Karpas-422 (cell line): ENCODE data around the gene INSR. TPM values are rescaled to one million over a fixed set of nuclear protein-coding genes. Genes with fewer than 3 reads are reported as not detected.
"Not testable (repeated sequence)": the region's sequence is repeated elsewhere in the genome, so short reads cannot be mapped to it uniquely, and the experiment has no call there.

Experiments used
- DNase-seq: peaks from one replicate; pipeline ENCODE4 v3.0.0-alpha.2; 2015
- H2AFZ ChIP-seq: fragments of 200-600 bp; sonication (generic); 2 replicates; pipeline ENCODE4 v1.6.1; 2014; ENCODE audit warnings: antibody characterized with exemption, low read length, mixed read lengths
- H3K27ac ChIP-seq: fragments of 200-600 bp; sonication (generic); 2 replicates; pipeline ENCODE4 v1.5.1; 2014; ENCODE audit warnings: mild to moderate bottlenecking, low read length, moderate library complexity
- H3K27me3 ChIP-seq: fragments of 200-600 bp; sonication (generic); 2 replicates; pipeline ENCODE4 v1.6.1; 2014; ENCODE audit warnings: low read length, mixed read lengths
- H3K36me3 ChIP-seq: fragments of 200-600 bp; sonication (generic); 2 replicates; pipeline ENCODE4 v1.6.1; 2014; ENCODE audit warnings: low read length, mixed read lengths; ENCODE audit not compliant: insufficient read depth
- H3K4me1 ChIP-seq: fragments of 200-600 bp; sonication (generic); 2 replicates; pipeline ENCODE4 v1.6.1; 2014; ENCODE audit warnings: mild to moderate bottlenecking, low read length, mixed read lengths
- H3K4me2 ChIP-seq: fragments of 200-600 bp; sonication (generic); 2 replicates; pipeline ENCODE4 v1.6.1; 2014; ENCODE audit warnings: low read length, low read depth, mild to moderate bottlenecking; ENCODE audit not compliant: poor library complexity, severe bottlenecking
- H3K4me3 ChIP-seq: fragments of 200-600 bp; sonication (generic); 2 replicates; pipeline ENCODE4 v1.5.1; 2014; ENCODE audit warnings: mild to moderate bottlenecking, antibody characterized with exemption, low read length, mixed read lengths
- H3K79me2 ChIP-seq: fragments of 200-600 bp; sonication (generic); 2 replicates; pipeline ENCODE4 v1.6.1; 2014; ENCODE audit warnings: mild to moderate bottlenecking, low read length, mixed read lengths
- H3K9ac ChIP-seq: fragments of 200-600 bp; sonication (generic); 2 replicates; pipeline ENCODE4 v1.6.0; 2014; ENCODE audit warnings: low read length
- H3K9me2 ChIP-seq: fragments of 200-600 bp; sonication (generic), shearing (Covaris generic); replicated peaks from 2 replicates; pipeline ENCODE4 v1.6.0; 2014; ENCODE audit warnings: mild to moderate bottlenecking, low read length, moderate library complexity; ENCODE audit not compliant: insufficient read depth
- H3K9me3 ChIP-seq: fragments of 300-700, 200-600 bp; sonication (generic); 2 replicates; pipeline ENCODE4 v1.6.1; 2014; ENCODE audit warnings: low read length, mixed read lengths
- H4K20me1 ChIP-seq: fragments of 200-600 bp; sonication (generic); 2 replicates; pipeline ENCODE4 v1.6.1; 2014; ENCODE audit warnings: mild to moderate bottlenecking, antibody characterized with exemption, low read length, low read depth; ENCODE audit not compliant: insufficient read depth
- total RNA-seq: library from RNA; depleted of rRNA; stranded (reverse); fragments of >200 nt; shearing (Covaris generic); gene quantifications from 2 replicates; pipeline ENCODE4 v1.2.3, GENCODE V29; 2014; ENCODE audit warnings: low replicate concordance

The INSR gene
- total RNA-seq, 1 experiment from 2014 or later = not detected

- not testable (repeated sequence) for DNase-seq, H4K20me1 ChIP-seq, H3K27me3 ChIP-seq, H2AFZ ChIP-seq, H3K36me3 ChIP-seq, H3K9me2 ChIP-seq, H3K9me3 ChIP-seq, H3K4me3 ChIP-seq, H3K27ac ChIP-seq, H3K79me2 ChIP-seq, H3K4me1 ChIP-seq, H3K4me2 ChIP-seq, H3K9ac ChIP-seq
Measured at GRCh38 chr19:7209036-7209435, 85.2 kb downstream of the INSR start.

- no peaks in the 10 kb centered on the region for H3K36me3 ChIP-seq
- no peak overlapping the region for H2AFZ ChIP-seq
- H3K9me2 ChIP-seq = no peaks in the 10 kb centered on the region
- H3K79me2 ChIP-seq = no peaks in the 10 kb centered on the region
- no peak overlapping the region for H3K9ac ChIP-seq
- H3K9me3 ChIP-seq = no peaks in the 10 kb centered on the region
- no peak overlapping the region for H3K27ac ChIP-seq
- no peaks in the 10 kb centered on the region for H3K27me3 ChIP-seq
- no peak for DNase-seq
- no peak overlapping the region for H3K4me3 ChIP-seq
- H3K4me2 ChIP-seq = no peak overlapping the region
- no peaks in the 10 kb centered on the region for H4K20me1 ChIP-seq
- peaks cover 10% of the 10 kb centered on the region for H3K4me1 ChIP-seq
Measured at GRCh38 chr19:7203332-7203731, 90.9 kb downstream of the INSR start.

DNA sequence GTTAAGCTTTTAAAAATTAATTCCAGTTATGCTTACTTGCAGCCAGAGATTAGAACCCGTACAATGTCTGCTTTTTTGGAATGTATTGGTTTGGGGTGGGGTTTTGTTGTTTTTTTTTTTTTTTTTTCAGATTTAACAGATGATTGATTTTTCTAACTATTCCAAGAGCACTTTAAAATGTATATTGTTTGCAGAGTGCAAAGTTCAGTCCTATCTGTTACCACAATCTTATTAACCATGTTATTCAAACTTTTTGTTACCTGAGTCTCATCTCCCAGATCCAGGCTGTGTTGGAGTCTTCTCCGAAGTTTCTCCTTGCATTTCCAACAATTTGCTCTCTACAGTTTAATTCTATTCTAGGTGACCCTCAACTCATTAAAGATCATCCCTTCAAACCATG, 91.3 kb downstream of the INSR start:
- no peaks in the 10 kb centered on the region for H3K9me3 ChIP-seq
- no peak for DNase-seq
- H2AFZ ChIP-seq = no peak overlapping the region
- no peaks in the 10 kb centered on the region for H3K79me2 ChIP-seq
- no peak overlapping the region for H3K4me3 ChIP-seq
- no peaks in the 10 kb centered on the region for H3K36me3 ChIP-seq
- H3K4me1 ChIP-seq = peaks cover 12% of the 10 kb centered on the region
- no peaks in the 10 kb centered on the region for H3K27me3 ChIP-seq
- H3K9ac ChIP-seq = no peak overlapping the region
- H3K4me2 ChIP-seq = no peak overlapping the region
- no peak overlapping the region for H3K27ac ChIP-seq
- no peaks in the 10 kb centered on the region for H3K9me2 ChIP-seq
- no peaks in the 10 kb centered on the region for H4K20me1 ChIP-seq

DNA sequence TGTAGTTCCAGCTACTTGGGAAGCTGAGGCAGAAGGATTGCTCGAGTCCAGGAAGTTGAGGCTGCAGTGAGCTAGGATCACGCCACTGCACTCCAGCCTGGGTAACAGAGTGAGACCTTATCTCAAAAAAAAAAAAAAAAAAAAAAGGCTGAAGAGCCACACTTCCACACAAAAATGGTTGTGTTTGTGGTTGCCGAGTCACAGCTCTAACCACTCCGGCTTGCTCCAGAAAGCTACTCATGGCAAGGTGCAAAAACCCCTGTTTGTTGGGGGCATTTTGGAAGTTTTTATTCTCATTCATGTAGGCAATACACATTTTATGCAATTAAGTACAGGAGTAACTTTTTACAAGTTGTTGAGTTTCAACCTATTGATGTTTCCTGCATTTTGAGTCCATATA, 93.5 kb downstream of the INSR start:
- no peaks in the 10 kb centered on the region for H3K9me3 ChIP-seq
- H3K27me3 ChIP-seq = no peaks in the 10 kb centered on the region
- H3K27ac ChIP-seq = no peak overlapping the region
- H4K20me1 ChIP-seq = no peaks in the 10 kb centered on the region
- H3K36me3 ChIP-seq = no peaks in the 10 kb centered on the region
- H3K9me2 ChIP-seq = no peaks in the 10 kb centered on the region
- no peak overlapping the region for H2AFZ ChIP-seq
- no peak overlapping the region for H3K9ac ChIP-seq
- H3K4me2 ChIP-seq = no peak overlapping the region
- no peak for DNase-seq
- peaks cover 16% of the 10 kb centered on the region for H3K4me1 ChIP-seq
- no peak overlapping the region for H3K4me3 ChIP-seq
- H3K79me2 ChIP-seq = no peaks in the 10 kb centered on the region

- no peak overlapping the region for H3K4me2 ChIP-seq
- no peak overlapping the region for H3K27ac ChIP-seq
- no peaks in the 10 kb centered on the region for H3K27me3 ChIP-seq
- no peak overlapping the region for H3K4me3 ChIP-seq
- H4K20me1 ChIP-seq = no peaks in the 10 kb centered on the region
- H3K9me3 ChIP-seq = no peaks in the 10 kb centered on the region
- peaks cover 16% of the 10 kb centered on the region for H3K4me1 ChIP-seq
- no peak for DNase-seq
- no peaks in the 10 kb centered on the region for H3K36me3 ChIP-seq
- no peak overlapping the region for H3K9ac ChIP-seq
- H3K79me2 ChIP-seq = no peaks in the 10 kb centered on the region
- no peak overlapping the region for H2AFZ ChIP-seq
- no peaks in the 10 kb centered on the region for H3K9me2 ChIP-seq
Measured at GRCh38 chr19:7199613-7200533, 94.3 kb downstream of the INSR start.

GRCh38 chr19:7197760-7198696, 96.2 kb downstream of the INSR start:
- peak overlapping the region; percentile 58 for H3K9ac ChIP-seq
- no peaks in the 10 kb centered on the region for H3K27me3 ChIP-seq
- peak overlapping the region; percentile 71 for H3K4me2 ChIP-seq
- peak overlapping the region; percentile 60; the same call in 1 of the 2 replicates for H3K4me3 ChIP-seq
- no peaks in the 10 kb centered on the region for H3K9me2 ChIP-seq
- H3K27ac ChIP-seq = no peak overlapping the region
- no peaks in the 10 kb centered on the region for H3K79me2 ChIP-seq
- no peaks in the 10 kb centered on the region for H3K9me3 ChIP-seq
- H3K36me3 ChIP-seq = no peaks in the 10 kb centered on the region
- no peaks in the 10 kb centered on the region for H4K20me1 ChIP-seq
- peak overlapping the region; percentile 55; the same call in 1 of the 2 replicates for H2AFZ ChIP-seq
- DNase-seq = peak; percentile 95
- peaks cover 16% of the 10 kb centered on the region for H3K4me1 ChIP-seq

DNA sequence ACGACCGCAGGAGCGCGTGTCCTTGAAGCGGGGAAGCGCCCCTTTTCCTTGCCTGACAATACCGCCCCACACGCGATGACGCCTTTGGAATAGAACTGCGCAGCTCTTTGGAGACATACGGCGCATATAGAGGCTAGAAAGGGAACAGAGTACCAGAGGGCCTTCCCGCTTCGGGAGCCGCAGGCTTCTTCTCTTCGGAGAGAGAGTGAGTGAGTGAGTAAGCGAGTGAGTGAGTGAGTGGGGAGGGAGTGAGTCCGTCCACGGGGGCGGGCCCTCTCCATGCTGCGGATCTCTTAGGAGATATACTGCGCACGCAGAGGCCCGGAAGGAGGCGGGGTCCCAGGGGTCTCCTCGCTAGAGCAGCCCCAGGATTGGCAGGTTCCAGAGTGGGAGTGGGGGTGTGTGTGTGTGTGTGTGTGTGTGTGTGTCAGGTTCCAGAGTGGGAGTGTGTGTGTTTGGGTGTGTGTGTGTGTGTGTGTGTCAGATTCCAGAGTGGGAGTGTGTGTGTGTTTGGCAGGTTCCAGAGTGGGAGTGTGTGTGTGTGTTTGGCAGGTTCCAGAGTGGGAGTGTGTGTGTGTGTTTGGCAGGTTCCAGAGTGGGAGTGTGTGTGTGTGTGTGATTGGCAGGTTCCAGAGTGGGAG, 97.0 kb downstream of the INSR start:
- H3K27me3 ChIP-seq = no peaks in the 10 kb centered on the region
- no peaks in the 10 kb centered on the region for H3K9me3 ChIP-seq
- H2AFZ ChIP-seq = no peak overlapping the region
- H3K9ac ChIP-seq = peak overlapping the region; percentile 39; the same call in 1 of the 2 replicates
- H3K27ac ChIP-seq = no peak overlapping the region
- H3K4me2 ChIP-seq = peak overlapping the region; percentile 45
- peaks cover 16% of the 10 kb centered on the region for H3K4me1 ChIP-seq
- H3K9me2 ChIP-seq = no peaks in the 10 kb centered on the region
- no peaks in the 10 kb centered on the region for H3K36me3 ChIP-seq
- peak; percentile 67 for DNase-seq
- no peaks in the 10 kb centered on the region for H3K79me2 ChIP-seq
- H3K4me3 ChIP-seq = peak overlapping the region; percentile 54; the same call in 1 of the 2 replicates
- no peaks in the 10 kb centered on the region for H4K20me1 ChIP-seq

DNA sequence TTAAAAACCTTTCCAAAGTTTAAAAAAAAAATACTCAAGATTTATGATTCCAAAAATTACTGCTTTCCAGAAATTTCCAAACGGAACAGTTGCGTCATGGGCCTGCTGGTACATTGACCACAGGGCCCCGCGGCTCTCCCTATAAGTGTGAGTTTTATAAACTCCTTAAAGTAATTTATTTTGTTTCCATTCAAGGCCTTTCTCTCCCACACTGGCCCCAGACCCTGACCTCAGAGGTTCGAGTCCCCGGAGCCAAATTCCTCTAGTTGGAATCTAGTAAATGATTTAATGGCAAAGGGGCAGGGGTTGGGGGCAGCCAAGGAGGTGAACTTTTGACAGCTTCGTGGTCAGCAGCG, 97.5 kb downstream of the INSR start:
- Histone ChIP-seq H3K79me2 (no peaks in the 10 kb centered on the region), H3K27ac (no peak overlapping the region), H3K4me3 (no peak overlapping the region), H3K27me3 (no peaks in the 10 kb centered on the region), H2AFZ (no peak overlapping the region), H3K9me3 (no peaks in the 10 kb centered on the region), H3K9ac (no peak overlapping the region), H3K4me2 (no peak overlapping the region), H3K9me2 (no peaks in the 10 kb centered on the region), H4K20me1 (no peaks in the 10 kb centered on the region), H3K4me1 (peaks cover 16% of the 10 kb centered on the region), H3K36me3 (no peaks in the 10 kb centered on the region)
- no peak for DNase-seq
